ENCODE measurements around the gene EFR3B.

DNA sequence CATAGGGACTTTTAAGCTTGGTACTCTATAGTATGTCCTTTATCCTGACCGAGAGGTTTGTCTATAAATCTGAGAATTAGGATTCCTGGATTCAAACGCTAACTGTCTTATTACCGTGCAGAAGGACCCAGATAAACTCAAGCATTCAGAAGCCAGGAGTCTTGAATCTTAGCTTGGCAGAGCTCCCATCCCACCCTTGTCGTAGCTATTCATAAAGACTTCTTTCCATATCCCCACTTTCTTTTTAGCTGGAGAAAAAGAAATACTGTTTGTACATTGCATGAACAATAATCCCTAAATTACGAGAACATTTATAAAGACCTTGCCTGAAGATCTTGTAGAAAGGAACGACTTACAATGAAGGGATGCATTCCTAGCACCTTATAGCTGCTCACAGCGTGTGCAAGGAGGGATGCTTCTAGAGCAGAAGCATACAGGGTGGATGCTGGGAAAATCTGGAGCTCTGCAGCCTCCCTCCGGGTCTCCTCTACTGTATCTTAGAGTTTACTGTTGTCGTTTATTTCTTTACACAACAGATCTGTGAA is 13.6 kb downstream of the EFR3B start:
- TF ChIP-seq, protein P1, sequence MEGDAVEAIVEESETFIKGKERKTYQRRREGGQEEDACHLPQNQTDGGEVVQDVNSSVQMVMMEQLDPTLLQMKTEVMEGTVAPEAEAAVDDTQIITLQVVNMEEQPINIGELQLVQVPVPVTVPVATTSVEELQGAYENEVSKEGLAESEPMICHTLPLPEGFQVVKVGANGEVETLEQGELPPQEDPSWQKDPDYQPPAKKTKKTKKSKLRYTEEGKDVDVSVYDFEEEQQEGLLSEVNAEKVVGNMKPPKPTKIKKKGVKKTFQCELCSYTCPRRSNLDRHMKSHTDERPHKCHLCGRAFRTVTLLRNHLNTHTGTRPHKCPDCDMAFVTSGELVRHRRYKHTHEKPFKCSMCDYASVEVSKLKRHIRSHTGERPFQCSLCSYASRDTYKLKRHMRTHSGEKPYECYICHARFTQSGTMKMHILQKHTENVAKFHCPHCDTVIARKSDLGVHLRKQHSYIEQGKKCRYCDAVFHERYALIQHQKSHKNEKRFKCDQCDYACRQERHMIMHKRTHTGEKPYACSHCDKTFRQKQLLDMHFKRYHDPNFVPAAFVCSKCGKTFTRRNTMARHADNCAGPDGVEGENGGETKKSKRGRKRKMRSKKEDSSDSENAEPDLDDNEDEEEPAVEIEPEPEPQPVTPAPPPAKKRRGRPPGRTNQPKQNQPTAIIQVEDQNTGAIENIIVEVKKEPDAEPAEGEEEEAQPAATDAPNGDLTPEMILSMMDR (IDR thresholded peaks at IDR 0.05), result no peak
- no peak for TF ChIP-seq POLR2A (IDR thresholded peaks at IDR 0.05)

Measured in esophagus squamous epithelium (tissue), 4 donors.